Uterus (tissue), 2 donors: Measurements from ENCODE around the gene RB1.

Source experiments
- POLR2A ChIP-seq, 2 donors: fragments of 450-650 bp; IDR thresholded peaks; one replicate each; pipeline ENCODE4 v1.6.1; 2016; ENCODE audit warnings: antibody characterized with exemption in 2 of 2, mild to moderate bottlenecking in 1 of 2, moderate library complexity in 1 of 2
- TF ChIP-seq, protein P1 (sequence below), 4 experiments: fragments of 200-600 bp in 2 of 4; fragments of 450-650 bp in 2 of 4; sonication (generic) in 2 of 4; IDR thresholded peaks; one replicate each; pipeline ENCODE4 v1.5.1; 2016 to 2019; ENCODE audit warnings: antibody characterized with exemption in 4 of 4, mild to moderate bottlenecking in 2 of 4, moderate library complexity in 1 of 4

DNA sequence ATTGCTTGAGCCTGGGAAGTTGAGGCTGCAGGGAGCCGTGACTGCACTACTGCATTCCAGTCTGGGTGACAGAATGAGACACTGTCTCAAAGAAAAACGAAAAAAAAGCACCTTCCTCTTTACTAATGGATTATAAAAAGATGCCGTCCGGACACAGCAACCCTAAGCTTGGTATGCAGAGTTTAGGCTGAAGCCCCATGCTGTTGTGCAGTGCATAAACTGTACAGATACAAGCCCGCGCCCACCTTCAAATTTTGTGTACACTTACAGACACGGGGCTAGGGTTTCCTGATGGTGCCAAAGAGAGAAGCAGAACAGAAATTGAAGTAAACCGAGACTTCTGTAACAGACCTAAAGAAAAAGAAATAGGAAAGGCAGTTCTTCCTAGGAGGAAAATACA lies 100.4 kb downstream of the RB1 start:
- TF ChIP-seq, protein P1, sequence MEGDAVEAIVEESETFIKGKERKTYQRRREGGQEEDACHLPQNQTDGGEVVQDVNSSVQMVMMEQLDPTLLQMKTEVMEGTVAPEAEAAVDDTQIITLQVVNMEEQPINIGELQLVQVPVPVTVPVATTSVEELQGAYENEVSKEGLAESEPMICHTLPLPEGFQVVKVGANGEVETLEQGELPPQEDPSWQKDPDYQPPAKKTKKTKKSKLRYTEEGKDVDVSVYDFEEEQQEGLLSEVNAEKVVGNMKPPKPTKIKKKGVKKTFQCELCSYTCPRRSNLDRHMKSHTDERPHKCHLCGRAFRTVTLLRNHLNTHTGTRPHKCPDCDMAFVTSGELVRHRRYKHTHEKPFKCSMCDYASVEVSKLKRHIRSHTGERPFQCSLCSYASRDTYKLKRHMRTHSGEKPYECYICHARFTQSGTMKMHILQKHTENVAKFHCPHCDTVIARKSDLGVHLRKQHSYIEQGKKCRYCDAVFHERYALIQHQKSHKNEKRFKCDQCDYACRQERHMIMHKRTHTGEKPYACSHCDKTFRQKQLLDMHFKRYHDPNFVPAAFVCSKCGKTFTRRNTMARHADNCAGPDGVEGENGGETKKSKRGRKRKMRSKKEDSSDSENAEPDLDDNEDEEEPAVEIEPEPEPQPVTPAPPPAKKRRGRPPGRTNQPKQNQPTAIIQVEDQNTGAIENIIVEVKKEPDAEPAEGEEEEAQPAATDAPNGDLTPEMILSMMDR (IDR thresholded peaks at IDR 0.05): no peak
- TF ChIP-seq POLR2A (IDR thresholded peaks at IDR 0.05): no peak
